Epithelial cell of proximal tubule (primary cell): ENCODE data around the gene CDC25C. TPM values are rescaled to one million over a fixed set of nuclear protein-coding genes. Genes with fewer than 3 reads are reported as not detected.

Source experiments
- DNase-seq: peaks from one replicate; pipeline ENCODE4 v3.0.0-alpha.2; 2011; ENCODE audit warnings: low read depth
- H3K4me3 ChIP-seq: 2 replicates; pipeline ENCODE4 v1.5.1; 2011; ENCODE audit warnings: low read depth, mild to moderate bottlenecking, low read length
- CTCF ChIP-seq: conservative IDR thresholded peaks from 2 replicates; pipeline ENCODE4 v1.5.1; 2012; ENCODE audit warnings: low read depth, mild to moderate bottlenecking, low read length
- total RNA-seq: library from RNA; depleted of rRNA; stranded (reverse); fragments of >200 nt; gene quantifications from 2 replicates; pipeline ENCODE4 v1.2.3, GENCODE V29; 2015

Gene CDC25C
- total RNA-seq, 1 donor from 2014 or later: 14.2 TPM

DNA sequence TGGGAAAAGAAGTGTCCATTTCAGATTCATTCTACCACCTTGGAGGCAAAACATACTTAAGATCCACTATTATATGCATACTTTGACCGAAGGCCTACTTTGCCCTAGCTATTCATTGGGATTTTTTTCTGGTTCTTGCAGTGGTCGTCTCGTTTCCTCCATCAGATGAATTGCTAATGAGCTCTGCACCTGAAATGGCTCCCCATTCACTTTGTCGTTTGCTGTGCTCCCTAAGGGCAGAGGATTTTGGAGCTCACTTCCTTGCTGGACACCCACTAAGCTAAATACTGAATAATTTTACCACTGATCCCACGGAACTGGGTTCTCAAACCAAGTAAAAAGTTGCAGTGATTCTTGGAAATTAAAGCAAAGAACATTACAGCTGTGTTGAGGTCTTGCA, 22.8 kb upstream of the CDC25C start:
- TF ChIP-seq CTCF: no peak

DNA sequence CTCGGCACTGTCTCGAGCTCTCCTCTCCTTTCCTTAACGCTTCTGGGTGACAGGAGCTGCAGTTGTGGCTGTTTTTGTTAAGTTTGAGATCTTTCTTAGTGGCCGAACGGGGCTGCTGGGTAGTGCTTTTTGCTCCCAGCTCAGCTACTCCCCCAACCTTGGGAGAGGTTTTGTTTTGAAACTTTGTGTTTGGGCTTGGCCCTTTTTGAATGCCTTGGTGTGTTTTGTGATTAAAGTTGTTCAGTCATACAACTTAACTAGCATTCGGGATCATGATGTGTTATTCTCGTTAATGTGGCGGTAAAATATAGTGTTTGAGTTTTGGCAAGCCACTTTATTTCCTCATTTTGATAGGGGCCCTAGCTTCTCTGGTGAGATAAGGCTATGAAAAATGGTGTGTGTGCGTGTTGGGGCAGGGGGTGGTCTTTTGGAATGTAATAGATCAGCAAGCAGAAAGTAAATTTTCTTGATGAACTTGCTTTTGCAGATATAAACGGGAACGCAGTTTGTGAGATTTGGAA, 22.0 kb upstream of the CDC25C start:
- peak overlapping the region; percentile 95 for H3K4me3 ChIP-seq
- no peak for DNase-seq
- TF ChIP-seq CTCF: no peak

More for the DNA sequence above, 22.8 kb upstream of the CDC25C start:
- H3K4me3 ChIP-seq: peak overlapping the region; percentile 95
- no peak for DNase-seq

DNA sequence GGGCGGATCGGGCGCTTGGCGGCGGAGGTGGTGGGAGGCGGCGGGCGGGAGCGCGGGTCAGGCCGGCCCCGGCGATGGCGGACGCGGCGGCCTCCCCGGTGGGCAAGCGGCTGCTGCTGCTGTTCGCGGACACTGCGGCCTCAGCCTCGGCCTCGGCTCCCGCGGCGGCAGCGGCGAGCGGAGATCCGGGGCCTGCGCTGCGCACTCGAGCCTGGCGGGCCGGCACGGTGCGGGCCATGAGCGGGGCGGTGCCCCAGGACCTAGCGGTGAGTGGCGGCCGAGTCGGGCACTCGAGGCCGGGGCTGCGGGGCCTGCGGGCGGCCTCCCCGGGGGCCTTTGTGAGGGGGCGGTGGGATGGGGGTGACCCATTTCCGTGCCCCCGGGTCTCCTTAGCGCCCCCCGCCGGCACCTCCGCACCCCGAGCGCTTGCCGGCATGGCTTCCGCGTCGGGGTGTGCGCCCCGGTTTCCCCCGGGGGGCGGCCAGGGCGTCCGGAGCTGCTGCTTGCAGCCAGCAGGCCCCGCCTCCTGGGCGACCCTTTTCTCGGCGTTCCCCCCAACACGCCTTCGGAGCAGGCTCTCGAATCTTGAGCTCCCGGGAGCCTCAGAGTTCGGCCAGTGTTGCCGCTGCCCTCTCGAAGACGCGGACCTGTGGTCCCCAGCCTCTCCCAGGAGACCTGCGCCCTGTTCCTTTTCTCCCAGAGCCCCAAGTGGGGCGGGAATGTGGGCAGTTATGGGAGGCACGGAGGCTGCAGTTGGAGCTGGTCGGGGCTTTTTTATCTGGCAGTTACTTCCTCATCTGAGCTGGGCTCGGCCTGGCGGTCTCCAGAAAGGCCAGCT, 21.3 kb upstream of the CDC25C start:
- TF ChIP-seq CTCF: peak; percentile 30
- DNase-seq: no peak
- H3K4me3 ChIP-seq: peak overlapping the region; percentile 95

GRCh38 chr5:138352071-138352721, 20.6 kb upstream of the CDC25C start, which contains the start of gene KDM3B:
TSS of gene KDM3B (plus strand) at chr5:138352685. CDS start at chr5:138352796, 111 bp downstream.
- peak within 1 kb of the TSS; percentile 95 for H3K4me3 ChIP-seq
- no peak for DNase-seq
- peak; percentile 99 for TF ChIP-seq CTCF

- DNase-seq: no peak
- no peak overlapping the region for H3K4me3 ChIP-seq
- no peak for TF ChIP-seq CTCF
Observed at GRCh38 chr5:138351517-138351916, 19.9 kb upstream of the CDC25C start.

DNA sequence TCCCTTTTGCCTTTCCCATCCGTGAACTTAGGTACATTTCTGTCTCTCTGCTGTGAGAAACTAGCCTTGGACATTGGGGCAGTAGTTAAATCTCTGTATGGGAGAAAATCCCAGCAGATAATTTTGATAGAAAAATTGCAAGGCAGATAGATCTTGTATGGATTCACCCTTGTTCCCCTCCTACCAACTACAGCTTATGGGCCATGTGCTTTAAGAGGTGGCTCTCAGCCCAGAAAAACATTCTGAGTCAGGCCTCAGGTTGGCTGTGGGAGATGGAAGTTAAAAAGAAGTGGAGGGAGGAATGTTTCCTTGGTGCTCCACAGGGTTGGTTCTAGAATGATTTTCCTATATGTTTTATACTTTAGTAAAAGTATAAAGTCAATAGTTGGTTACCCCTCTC, 19.5 kb upstream of the CDC25C start:
- no peak for DNase-seq
- no peak overlapping the region for H3K4me3 ChIP-seq

More for the DNA sequence above, 19.5 kb upstream of the CDC25C start:
- TF ChIP-seq CTCF: no peak
